HG03439 (cell line): ENCODE measurements around the gene CRIM1.

Experiments used
- ATAC-seq: cut with Tn5 transposase; IDR thresholded peaks from one replicate; pipeline ENCODE4 v1.9.1; 2021; ENCODE audit warnings: mild to moderate bottlenecking, moderate library complexity; ENCODE audit not compliant: unreplicated experiment

CRIM1 gene

GRCh38 chr2:36450466-36451196 is 95.1 kb downstream of the CRIM1 start:
- no peak for ATAC-seq

GRCh38 chr2:36451512-36451911 is 95.9 kb downstream of the CRIM1 start:
- no peak for ATAC-seq

- ATAC-seq: no peak
Measured at GRCh38 chr2:36452260-36452659, 96.7 kb downstream of the CRIM1 start.

DNA sequence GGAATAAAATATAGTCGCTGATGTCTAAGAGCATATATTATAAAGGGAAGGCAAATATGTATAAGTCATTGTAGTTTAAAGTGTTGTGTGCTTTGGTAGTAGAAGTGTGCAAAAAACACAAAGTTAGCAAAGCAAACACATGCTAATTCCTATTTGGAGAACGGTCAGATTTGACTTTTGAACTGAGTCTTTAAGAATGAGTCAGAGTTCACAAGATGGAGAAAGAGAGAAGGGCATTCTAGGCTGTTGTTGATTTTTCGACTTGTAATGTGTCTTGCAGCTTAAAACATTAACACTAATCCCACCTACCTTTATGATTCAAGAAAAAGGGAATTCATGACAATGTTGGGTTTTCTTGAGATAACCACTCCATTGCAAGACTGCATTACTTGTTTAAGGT is 98.1 kb downstream of the CRIM1 start:
- ATAC-seq: no peak

DNA sequence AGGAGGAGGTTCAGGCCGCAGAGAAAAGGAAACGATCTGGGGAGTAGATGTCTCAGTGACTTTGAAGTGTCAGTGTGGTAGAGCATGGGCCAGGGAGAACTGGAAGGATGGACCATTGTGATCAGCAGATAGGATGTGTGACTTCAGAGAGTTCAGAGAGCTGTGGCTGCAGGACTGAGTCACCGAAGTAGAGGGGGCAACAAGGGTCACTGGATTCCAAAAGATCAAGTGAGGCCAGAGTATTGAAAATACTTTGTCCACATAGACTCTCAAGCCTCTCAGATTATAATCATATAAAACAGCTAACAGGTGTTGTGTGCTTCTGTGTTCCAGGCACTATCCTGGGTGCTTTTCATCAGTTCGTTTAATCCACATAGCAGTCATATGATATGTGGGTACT is 99.4 kb downstream of the CRIM1 start:
- ATAC-seq: no peak

DNA sequence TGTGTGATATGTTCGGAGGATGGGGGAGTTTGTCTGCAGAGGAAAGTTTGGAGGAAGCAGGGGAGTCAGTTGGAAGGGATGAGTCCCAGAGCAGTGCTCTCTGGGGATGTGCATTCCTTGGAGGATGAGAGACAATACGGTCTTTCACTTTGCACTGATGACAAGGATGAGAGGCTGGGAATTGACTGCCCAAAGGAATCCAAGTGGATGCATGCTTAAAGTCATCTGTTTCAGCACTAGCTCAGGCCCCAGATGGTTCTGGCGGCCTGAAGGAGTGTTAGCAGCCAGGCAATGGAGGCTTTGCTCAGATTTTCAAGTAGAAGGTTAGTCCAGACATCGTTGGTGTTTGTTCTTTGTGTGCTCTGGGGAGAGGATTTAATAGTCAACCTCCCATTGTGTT is 100.2 kb downstream of the CRIM1 start:
- ATAC-seq: no peak

DNA sequence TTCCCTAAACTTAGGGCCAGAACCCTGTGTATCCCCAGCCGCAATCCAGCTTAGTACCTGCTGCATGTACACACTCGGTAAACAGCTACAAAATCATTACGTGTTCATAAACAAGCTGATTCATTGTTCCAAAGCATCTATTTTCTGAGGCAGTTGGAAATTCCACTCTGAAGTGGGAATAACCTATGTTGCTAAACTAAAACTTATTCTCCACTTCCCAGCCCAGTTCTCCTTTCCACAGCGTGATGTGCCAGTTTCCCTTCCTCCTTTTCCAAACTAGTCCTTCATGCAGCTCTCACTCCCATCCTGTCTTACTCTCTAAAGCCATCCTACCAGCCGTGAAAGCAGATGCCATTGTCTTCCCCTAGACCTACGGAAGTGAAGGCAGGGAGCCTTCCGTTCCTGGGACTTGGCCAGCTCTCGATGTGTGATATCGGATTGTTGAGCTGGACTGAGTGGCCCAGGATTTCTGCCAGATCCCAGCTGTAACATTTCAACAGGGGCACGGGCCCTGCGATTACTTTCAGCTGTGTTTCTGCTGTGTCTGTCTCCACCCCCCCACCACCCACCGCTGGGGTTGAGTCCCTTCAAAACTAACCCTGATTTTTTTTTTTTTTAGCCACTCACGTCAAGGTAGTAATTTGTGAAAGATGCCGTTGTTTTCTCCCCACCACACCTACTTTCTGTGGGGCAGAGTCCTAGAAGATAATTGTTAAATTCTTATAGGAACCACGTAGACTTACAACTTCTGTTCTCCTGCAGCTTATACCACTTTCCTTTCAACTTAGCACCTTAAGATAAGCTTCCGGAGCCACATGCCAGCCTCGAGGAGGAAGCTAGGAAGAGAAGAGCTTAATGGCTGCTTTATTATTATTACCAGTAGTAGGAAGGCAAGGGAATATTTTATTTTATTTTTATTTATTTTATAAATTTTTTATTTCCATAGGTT is 100.9 kb downstream of the CRIM1 start:
- no peak for ATAC-seq

- ATAC-seq: no peak
Measured at GRCh38 chr2:36458106-36458505, 102.5 kb downstream of the CRIM1 start.

- no peak for ATAC-seq
Measured at GRCh38 chr2:36459725-36460137, 104.2 kb downstream of the CRIM1 start.

DNA sequence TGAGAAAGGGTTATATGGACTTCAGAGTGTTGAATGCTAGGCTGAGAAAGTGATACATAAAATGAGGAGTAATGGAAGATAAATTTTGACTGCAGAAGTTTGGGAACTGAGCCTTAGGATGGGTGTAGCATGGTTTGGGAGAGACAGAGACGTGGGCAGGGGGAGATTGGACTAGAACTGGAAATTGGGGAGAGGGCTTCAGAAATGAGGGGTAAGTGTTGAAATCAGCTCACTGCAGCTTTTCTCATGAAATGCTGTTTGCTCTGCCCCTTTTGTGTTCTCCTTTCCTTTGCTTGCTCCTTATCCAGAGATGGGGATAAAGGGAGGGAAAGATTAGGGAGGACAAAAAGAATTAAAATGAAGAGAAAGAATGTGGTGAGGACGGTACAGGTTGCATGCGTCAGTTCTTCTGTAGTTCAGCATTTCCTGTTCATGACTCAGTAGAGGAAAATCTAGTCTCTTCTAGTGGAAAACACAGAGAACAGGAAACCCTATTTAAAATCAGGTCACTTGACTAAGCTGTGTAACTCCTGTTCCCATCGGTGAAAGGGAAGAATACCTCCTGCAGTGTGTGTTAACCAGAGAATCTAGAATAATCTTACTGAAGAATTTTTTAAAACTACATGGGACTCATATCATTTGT is 105.6 kb downstream of the CRIM1 start:
- no peak for ATAC-seq

DNA sequence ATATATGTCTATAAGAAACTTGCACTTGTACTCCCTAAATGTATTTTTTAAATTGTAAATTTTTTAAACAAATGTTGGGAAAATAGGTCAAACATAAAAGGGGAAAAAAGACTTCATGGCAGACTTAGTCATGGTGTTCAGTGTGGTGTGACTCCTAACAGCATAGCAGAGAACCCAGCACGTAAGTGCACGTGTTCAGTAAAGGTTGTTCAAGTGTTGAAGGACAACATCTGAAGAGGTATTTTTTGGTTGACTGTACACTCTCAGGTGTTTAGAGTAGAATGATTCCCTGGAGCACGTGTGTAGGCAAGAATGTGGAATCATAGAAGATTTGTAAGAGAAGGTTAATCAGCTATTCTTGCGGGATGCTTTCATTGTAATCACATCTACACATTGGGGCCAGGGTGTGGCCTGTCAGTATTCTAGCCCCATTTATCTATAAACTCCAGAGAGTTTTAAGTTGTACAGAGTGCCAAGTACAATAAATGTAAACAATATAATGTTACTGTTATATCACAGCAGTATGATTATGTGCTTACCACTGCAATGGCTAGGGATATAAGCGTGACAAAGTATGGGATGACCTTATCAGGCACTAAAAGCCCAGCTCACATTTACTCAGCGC is 106.8 kb downstream of the CRIM1 start:
- no peak for ATAC-seq

GRCh38 chr2:36463365-36463764 is 107.8 kb downstream of the CRIM1 start:
- ATAC-seq: no peak

DNA sequence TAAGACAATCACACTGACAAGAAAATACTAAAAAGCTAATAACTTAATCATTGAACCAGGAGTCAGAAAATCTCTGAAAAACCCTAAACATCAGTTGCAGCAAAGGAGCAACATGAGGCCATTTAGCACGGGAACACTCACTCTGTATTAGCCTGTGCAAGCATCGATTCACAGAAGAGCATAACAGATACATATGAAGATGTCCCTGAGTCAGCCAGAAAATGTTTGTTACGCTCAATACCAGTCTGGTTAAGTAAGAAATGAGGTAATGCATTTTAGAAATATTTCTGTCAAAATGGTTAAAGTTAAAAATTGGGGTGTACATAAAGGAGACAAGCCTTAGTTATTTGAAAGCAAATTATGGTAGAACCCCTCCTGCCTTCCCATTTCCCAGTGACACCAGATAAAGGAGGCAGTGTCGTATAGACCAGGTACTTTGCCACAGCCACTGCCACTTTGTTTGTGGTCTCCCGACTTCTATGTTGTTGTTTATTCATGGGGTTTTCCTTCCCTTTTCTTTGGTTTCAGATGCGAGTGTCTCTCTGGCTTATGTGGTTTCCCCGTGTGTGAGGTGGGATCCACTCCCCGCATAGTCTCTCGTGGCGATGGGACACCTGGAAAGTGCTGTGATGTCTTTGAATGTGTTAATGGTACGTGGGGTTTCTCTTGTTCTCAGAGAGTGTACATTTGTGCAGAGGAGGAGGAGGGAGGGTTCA is 108.6 kb downstream of the CRIM1 start:
- ATAC-seq: no peak

- ATAC-seq: no peak
Measured at GRCh38 chr2:36466135-36466534, 110.6 kb downstream of the CRIM1 start.

GRCh38 chr2:36468463-36469105 is 113.0 kb downstream of the CRIM1 start:
- ATAC-seq: no peak

- ATAC-seq: no peak
Measured at GRCh38 chr2:36469106-36469477, 113.5 kb downstream of the CRIM1 start.

DNA sequence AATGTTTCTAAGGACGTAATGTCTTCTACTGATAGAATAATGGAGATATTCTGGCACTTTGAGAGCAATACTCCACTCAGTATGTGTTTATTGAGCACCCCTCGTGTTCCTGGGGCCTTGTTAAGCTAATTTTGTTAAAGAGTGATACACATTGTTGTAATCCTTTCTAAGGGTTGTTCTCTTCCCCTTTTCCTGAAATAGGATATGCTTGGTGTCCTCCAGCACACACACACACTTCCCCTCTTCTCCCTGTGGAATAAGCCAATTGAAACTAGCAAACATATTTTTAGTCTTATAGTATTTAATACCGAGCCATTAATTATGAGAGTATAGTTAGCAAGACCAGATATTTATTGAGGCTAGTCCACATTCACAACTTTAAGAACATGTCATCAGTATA is 114.1 kb downstream of the CRIM1 start:
- ATAC-seq: no peak

- ATAC-seq: no peak
Measured at GRCh38 chr2:36473230-36473629, 117.7 kb downstream of the CRIM1 start.

DNA sequence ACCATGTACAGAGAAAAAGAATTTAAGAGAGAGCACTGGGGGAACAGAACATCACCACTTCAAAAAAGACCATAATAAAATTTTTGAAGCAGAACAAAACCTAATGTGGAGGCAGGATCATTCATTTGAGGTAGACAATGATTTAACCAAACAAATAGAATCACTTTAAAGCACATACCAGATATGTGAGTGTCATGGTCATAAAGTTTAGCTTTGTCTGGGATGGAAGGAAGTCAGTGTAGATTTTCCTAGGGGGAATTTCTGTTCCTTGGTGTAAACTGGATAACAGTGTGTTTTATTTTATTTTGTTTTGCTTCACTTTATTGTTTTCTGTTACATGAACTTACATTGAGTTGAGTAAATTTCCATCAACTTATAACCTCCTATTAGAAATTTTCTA is 120.8 kb downstream of the CRIM1 start:
- no peak for ATAC-seq

GRCh38 chr2:36477315-36477714 is 121.7 kb downstream of the CRIM1 start:
- no peak for ATAC-seq
